KMS-11 (cell line): ENCODE measurements around the gene CD151.

Source experiments
- H2AFZ ChIP-seq: fragments of 200-600 bp; sonication (generic); 2 replicates; pipeline ENCODE4 v1.6.1; 2016; ENCODE audit warnings: antibody characterized with exemption, mixed run types, low read depth
- H3K27ac ChIP-seq: fragments of 200-600 bp; sonication (generic); 2 replicates; pipeline ENCODE4 v1.6.1; 2016; ENCODE audit warnings: mild to moderate bottlenecking, mixed run types
- H3K27me3 ChIP-seq: fragments of 200-600 bp; sonication (generic); 2 replicates; pipeline ENCODE4 v1.6.1; 2017; ENCODE audit warnings: mild to moderate bottlenecking, low read depth, mixed run types, moderate library complexity; ENCODE audit not compliant: insufficient read depth
- H3K36me3 ChIP-seq: fragments of 200-600 bp; sonication (generic); 2 replicates; pipeline ENCODE4 v1.6.1; 2017; ENCODE audit warnings: mild to moderate bottlenecking, mixed run types; ENCODE audit not compliant: insufficient read depth
- H3K4me1 ChIP-seq: fragments of 200-600 bp; sonication (generic); 2 replicates; pipeline ENCODE4 v1.6.1; 2016; ENCODE audit warnings: mild to moderate bottlenecking, low read depth, mixed run types; ENCODE audit not compliant: poor library complexity, severe bottlenecking
- H3K4me2 ChIP-seq: fragments of 200-600 bp; sonication (generic); 2 replicates; pipeline ENCODE4 v1.7.0; 2016; ENCODE audit warnings: mild to moderate bottlenecking, mixed run types
- H3K4me3 ChIP-seq: fragments of 200-600 bp; sonication (generic); IDR thresholded peaks from 2 replicates; pipeline ENCODE4 v1.6.1; 2017; ENCODE audit warnings: low read depth, low read length, mixed read lengths; ENCODE audit not compliant: insufficient read depth
- H3K79me2 ChIP-seq: fragments of 200-600 bp; sonication (generic); 2 replicates; pipeline ENCODE4 v1.6.1; 2016; ENCODE audit warnings: low read depth, mixed run types; ENCODE audit not compliant: insufficient read depth
- H3K9ac ChIP-seq: fragments of 200-600 bp; sonication (generic); 2 replicates; pipeline ENCODE4 v1.6.1; 2016; ENCODE audit warnings: mild to moderate bottlenecking, mixed run types
- H4K20me1 ChIP-seq: fragments of 200-600 bp; sonication (generic); 2 replicates; pipeline ENCODE4 v1.6.1; 2016; ENCODE audit warnings: mild to moderate bottlenecking, mixed run types; ENCODE audit not compliant: insufficient read depth
- TF ChIP-seq, protein P1 (sequence below): fragments of 200-600 bp; sonication (generic); conservative IDR thresholded peaks from 2 replicates; pipeline ENCODE4 v1.6.1; 2017; ENCODE audit warnings: low read depth, mild to moderate bottlenecking, antibody characterized with exemption, low read length, moderate library complexity, mixed read lengths

CD151 gene

DNA sequence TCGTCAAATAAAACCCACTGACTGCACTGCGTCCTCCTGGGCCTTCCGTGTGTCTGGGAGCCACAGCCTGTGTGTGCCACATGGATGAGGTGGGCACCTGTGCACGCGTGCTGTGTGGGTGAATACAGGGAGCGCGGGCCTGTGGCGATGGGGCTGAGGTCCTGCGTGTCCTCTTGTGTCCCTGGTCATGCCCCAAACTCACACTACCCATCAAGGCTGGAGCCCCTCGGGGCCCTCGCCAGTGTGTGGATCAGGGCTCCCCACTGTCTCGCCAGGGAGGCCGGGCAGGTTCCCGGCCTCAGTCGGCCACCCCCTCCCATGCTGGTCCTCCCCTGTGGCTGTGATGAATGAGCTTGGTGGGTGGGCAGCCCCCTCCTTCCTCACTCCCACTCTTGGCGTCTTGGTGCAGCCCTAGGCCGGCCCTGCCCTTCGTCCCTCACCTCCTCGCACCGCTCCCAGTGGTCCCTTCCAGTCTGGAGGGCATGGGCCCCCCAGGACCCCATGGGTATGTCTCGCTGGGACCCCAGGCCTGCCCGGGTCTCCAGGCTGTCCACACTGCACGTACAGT is 707 bp upstream of the CD151 start:
- no peak overlapping the region for H3K27ac ChIP-seq
- peaks cover 35% of the 10 kb centered on the region for H3K27me3 ChIP-seq
- H2AFZ ChIP-seq = 0 out of 2 replicates have a peak overlapping the region, but pooled peaks have one; percentile 26
- no peaks in the 10 kb centered on the region for H4K20me1 ChIP-seq
- H3K79me2 ChIP-seq = no peaks in the 10 kb centered on the region
- H3K4me2 ChIP-seq = peak overlapping the region; percentile 66; the same call in 1 of the 2 replicates
- TF ChIP-seq, protein P1, sequence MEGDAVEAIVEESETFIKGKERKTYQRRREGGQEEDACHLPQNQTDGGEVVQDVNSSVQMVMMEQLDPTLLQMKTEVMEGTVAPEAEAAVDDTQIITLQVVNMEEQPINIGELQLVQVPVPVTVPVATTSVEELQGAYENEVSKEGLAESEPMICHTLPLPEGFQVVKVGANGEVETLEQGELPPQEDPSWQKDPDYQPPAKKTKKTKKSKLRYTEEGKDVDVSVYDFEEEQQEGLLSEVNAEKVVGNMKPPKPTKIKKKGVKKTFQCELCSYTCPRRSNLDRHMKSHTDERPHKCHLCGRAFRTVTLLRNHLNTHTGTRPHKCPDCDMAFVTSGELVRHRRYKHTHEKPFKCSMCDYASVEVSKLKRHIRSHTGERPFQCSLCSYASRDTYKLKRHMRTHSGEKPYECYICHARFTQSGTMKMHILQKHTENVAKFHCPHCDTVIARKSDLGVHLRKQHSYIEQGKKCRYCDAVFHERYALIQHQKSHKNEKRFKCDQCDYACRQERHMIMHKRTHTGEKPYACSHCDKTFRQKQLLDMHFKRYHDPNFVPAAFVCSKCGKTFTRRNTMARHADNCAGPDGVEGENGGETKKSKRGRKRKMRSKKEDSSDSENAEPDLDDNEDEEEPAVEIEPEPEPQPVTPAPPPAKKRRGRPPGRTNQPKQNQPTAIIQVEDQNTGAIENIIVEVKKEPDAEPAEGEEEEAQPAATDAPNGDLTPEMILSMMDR = no peak
- H3K36me3 ChIP-seq = no peaks in the 10 kb centered on the region
- no peak overlapping the region for H3K9ac ChIP-seq
- peaks cover 54% of the 10 kb centered on the region for H3K4me1 ChIP-seq
- H3K4me3 ChIP-seq = no peak overlapping the region

DNA sequence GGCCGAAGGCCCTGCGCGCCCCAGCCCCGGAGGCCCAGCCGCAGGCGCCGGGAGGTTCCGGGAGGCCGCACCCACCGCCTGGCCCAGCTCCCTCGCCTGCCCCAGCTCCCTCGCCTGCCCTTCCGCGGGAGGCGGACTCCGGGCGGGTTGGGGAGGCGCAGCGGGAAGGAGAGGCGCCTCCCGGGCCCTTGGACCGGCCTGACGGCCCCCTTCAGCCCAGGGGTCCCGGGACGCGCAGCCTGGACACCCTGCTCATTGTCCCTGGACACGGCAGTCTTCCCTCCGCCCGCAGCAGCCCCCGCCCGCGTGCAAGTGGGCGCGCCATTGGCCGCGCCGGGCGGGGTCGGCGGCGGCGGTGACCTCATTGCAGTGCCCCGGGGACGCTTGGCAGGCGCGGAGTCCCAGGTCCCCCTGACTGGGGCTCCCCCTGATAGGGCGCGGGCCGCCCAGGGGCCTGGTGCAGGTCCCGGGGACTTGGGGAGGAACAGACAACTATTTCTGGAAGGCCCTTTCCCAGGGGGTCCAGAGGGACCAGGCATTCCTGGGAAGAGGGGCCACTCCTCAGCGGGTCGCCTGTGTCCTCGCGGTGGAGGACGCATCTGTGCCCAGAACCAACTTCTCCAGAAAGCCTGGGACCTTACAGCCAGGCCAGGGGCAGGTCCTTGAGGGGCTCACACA is 501 bp downstream of the CD151 start:
- no peaks in the 10 kb centered on the region for H3K79me2 ChIP-seq
- no peak overlapping the region for H2AFZ ChIP-seq
- no peaks in the 10 kb centered on the region for H3K36me3 ChIP-seq
- H3K27ac ChIP-seq = no peak overlapping the region
- TF ChIP-seq, protein P1 = no peak
- H3K4me1 ChIP-seq = peaks cover 45% of the 10 kb centered on the region
- H4K20me1 ChIP-seq = no peaks in the 10 kb centered on the region
- H3K4me2 ChIP-seq = peak overlapping the region; percentile 68
- H3K4me3 ChIP-seq = no peak overlapping the region
- peaks cover 34% of the 10 kb centered on the region for H3K27me3 ChIP-seq
- peak overlapping the region; percentile 49; the same call in 1 of the 2 replicates for H3K9ac ChIP-seq

DNA sequence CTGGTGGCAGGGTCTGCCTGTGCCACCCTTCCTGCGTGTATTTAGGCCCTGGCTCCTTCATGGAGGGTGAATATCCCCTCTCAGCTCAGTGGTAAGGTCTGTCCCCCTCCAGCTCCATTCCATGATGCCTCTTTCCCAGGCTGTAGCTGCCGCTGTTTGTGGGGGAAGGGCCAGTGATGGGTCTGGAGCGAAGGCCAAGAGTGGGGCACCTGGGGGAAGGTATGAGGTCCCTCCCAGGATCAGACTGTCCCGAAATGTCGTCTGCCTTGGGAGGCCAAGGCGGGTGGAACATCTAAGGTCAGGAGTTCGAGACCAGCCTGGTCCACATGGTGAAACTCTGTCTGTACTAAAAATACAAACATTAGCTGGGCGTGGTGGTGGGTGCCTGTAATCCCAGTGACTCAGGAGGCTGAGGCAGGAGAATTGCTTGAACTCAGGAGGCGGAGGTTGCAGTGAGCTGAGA is 1.1 kb downstream of the CD151 start:
- TF ChIP-seq, protein P1 = no peak
- H3K4me2 ChIP-seq = peak overlapping the region; percentile 68
- H3K4me1 ChIP-seq = peaks cover 38% of the 10 kb centered on the region
- no peaks in the 10 kb centered on the region for H3K36me3 ChIP-seq
- H2AFZ ChIP-seq = no peak overlapping the region
- H3K9ac ChIP-seq = no peak overlapping the region
- no peaks in the 10 kb centered on the region for H4K20me1 ChIP-seq
- no peak overlapping the region for H3K4me3 ChIP-seq
- H3K79me2 ChIP-seq = no peaks in the 10 kb centered on the region
- H3K27me3 ChIP-seq = peaks cover 28% of the 10 kb centered on the region
- H3K27ac ChIP-seq = no peak overlapping the region

DNA sequence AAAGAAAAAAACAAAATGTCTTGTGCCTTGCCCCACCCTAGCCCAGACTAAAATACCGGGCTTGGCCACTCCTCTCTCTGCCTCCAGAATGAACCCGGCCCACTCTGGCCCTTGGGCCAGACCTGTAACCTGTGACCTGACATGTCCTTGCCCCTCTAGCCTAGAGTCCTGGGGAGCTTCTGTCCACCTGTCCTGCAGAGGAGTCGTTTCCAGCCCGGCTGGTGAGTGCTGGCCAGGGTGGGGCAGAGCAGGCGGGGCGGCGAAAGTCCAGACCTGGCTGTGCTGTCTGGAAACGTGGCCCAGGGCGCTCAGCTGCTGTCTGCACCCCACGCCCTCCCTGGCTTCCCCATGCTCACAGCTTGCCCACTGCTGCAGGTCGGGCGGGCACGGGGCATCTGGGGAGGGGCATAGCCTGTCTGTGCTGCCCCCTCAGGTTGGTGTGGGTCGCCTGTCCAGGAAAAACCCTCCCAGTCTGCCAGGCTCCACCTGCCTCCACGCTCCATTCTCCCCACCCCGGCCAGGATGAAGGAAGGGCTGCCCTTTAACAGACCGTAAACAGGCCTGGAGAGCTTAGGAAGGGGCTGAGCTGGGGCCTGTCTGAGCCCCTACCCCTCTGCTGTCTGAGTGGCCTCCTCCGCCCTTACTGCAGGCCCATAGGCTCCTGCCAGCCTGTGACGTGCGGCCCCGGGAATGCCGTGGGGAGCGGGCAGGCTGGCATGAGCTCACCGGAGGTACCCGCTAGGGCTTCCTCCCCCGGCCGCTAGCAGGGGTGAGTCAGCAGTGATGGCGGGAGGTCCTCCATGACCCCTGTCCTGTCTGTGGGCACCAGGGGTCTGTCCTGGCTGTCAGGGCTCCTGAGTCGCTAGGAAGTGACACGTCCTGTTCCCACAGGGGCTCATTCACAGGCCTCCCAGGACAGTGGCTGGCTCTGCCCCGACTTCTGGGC is 1.9 kb downstream of the CD151 start:
- Histone ChIP-seq H3K9ac (no peak overlapping the region), H4K20me1 (no peaks in the 10 kb centered on the region), H2AFZ (no peak overlapping the region), H3K27me3 (peaks cover 20% of the 10 kb centered on the region), H3K36me3 (no peaks in the 10 kb centered on the region), H3K4me3 (no peak overlapping the region), H3K79me2 (no peaks in the 10 kb centered on the region), H3K27ac (no peak overlapping the region), H3K4me1 (peaks cover 31% of the 10 kb centered on the region), H3K4me2 (no peak overlapping the region)
- TF ChIP-seq, protein P1 = no peak
